KMS-11 (cell line): ENCODE data around the gene RIMS1.

Source experiments
- H2AFZ ChIP-seq: fragments of 200-600 bp; sonication (generic); 2 replicates; pipeline ENCODE4 v1.6.1; 2016; ENCODE audit warnings: antibody characterized with exemption, mixed run types, low read depth
- H3K27ac ChIP-seq: fragments of 200-600 bp; sonication (generic); 2 replicates; pipeline ENCODE4 v1.6.1; 2016; ENCODE audit warnings: mild to moderate bottlenecking, mixed run types
- H3K27me3 ChIP-seq: fragments of 200-600 bp; sonication (generic); 2 replicates; pipeline ENCODE4 v1.6.1; 2017; ENCODE audit warnings: mild to moderate bottlenecking, low read depth, mixed run types, moderate library complexity; ENCODE audit not compliant: insufficient read depth
- H3K36me3 ChIP-seq: fragments of 200-600 bp; sonication (generic); 2 replicates; pipeline ENCODE4 v1.6.1; 2017; ENCODE audit warnings: mild to moderate bottlenecking, mixed run types; ENCODE audit not compliant: insufficient read depth
- H3K4me1 ChIP-seq: fragments of 200-600 bp; sonication (generic); 2 replicates; pipeline ENCODE4 v1.6.1; 2016; ENCODE audit warnings: mild to moderate bottlenecking, low read depth, mixed run types; ENCODE audit not compliant: poor library complexity, severe bottlenecking
- H3K4me2 ChIP-seq: fragments of 200-600 bp; sonication (generic); 2 replicates; pipeline ENCODE4 v1.7.0; 2016; ENCODE audit warnings: mild to moderate bottlenecking, mixed run types
- H3K4me3 ChIP-seq: fragments of 200-600 bp; sonication (generic); IDR thresholded peaks from 2 replicates; pipeline ENCODE4 v1.6.1; 2017; ENCODE audit warnings: low read depth, low read length, mixed read lengths; ENCODE audit not compliant: insufficient read depth
- H3K79me2 ChIP-seq: fragments of 200-600 bp; sonication (generic); 2 replicates; pipeline ENCODE4 v1.6.1; 2016; ENCODE audit warnings: low read depth, mixed run types; ENCODE audit not compliant: insufficient read depth
- H3K9ac ChIP-seq: fragments of 200-600 bp; sonication (generic); 2 replicates; pipeline ENCODE4 v1.6.1; 2016; ENCODE audit warnings: mild to moderate bottlenecking, mixed run types
- H4K20me1 ChIP-seq: fragments of 200-600 bp; sonication (generic); 2 replicates; pipeline ENCODE4 v1.6.1; 2016; ENCODE audit warnings: mild to moderate bottlenecking, mixed run types; ENCODE audit not compliant: insufficient read depth
- CTCF ChIP-seq: fragments of 200-600 bp; sonication (generic); conservative IDR thresholded peaks from 2 replicates; pipeline ENCODE4 v1.6.1; 2017; ENCODE audit warnings: low read depth, mild to moderate bottlenecking, antibody characterized with exemption, low read length, moderate library complexity, mixed read lengths

RIMS1 gene

DNA sequence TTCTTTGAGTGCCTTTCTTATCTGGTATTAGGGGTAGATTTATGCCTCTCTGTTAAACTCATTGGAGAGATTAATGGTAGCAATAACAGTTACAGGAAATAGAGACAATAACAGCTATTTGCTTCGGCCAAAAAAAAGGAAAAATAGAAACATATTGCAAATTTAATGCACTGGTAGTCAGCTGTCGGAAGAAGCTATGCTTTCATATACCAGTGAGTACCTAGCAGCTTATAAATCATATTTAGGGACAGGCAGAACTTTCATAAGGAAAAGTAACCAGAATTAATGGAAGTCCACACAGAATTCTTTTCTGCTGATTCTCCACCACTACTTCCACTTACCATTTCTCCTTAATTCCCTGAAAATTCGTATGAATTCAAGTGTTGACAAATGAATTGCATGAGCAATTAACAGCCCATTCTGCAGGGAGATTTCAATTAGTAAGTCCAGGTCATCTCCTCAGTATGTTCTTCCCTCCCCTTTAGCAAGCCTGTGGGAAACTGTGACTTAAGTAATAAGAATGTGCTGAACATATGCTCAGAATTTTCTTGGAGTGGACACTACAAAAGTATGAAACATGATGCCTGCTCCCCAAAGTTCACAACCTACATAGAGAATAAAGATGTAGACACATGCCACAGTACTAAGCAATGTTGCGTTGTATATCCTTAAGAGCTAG lies 538.8 kb downstream of the RIMS1 start:
- no peak overlapping the region for H2AFZ ChIP-seq
- TF ChIP-seq CTCF = no peak
- H3K27ac ChIP-seq = no peak overlapping the region
- H3K9ac ChIP-seq = no peak overlapping the region
- H3K27me3 ChIP-seq = no peaks in the 10 kb centered on the region
- H3K36me3 ChIP-seq = no peaks in the 10 kb centered on the region
- H4K20me1 ChIP-seq = no peaks in the 10 kb centered on the region
- no peaks in the 10 kb centered on the region for H3K4me1 ChIP-seq
- no peak overlapping the region for H3K4me3 ChIP-seq
- no peak overlapping the region for H3K4me2 ChIP-seq
- no peaks in the 10 kb centered on the region for H3K79me2 ChIP-seq

GRCh38 chr6:72440611-72441010 lies 554.3 kb downstream of the RIMS1 start:
- H3K4me2 ChIP-seq = no peak overlapping the region
- no peak for TF ChIP-seq CTCF

GRCh38 chr6:72446430-72446829 lies 560.1 kb downstream of the RIMS1 start:
- no peaks in the 10 kb centered on the region for H3K36me3 ChIP-seq
- H3K9ac ChIP-seq = no peak overlapping the region
- no peaks in the 10 kb centered on the region for H4K20me1 ChIP-seq
- H3K27me3 ChIP-seq = no peaks in the 10 kb centered on the region
- H3K4me2 ChIP-seq = no peak overlapping the region
- TF ChIP-seq CTCF = no peak
- H3K27ac ChIP-seq = no peak overlapping the region
- no peak overlapping the region for H3K4me3 ChIP-seq
- no peaks in the 10 kb centered on the region for H3K4me1 ChIP-seq
- H2AFZ ChIP-seq = no peak overlapping the region
- no peaks in the 10 kb centered on the region for H3K79me2 ChIP-seq

More at GRCh38 chr6:72440611-72441010, 554.3 kb downstream of the RIMS1 start:
- H4K20me1 ChIP-seq = no peaks in the 10 kb centered on the region
- no peak overlapping the region for H3K4me3 ChIP-seq
- H3K79me2 ChIP-seq = no peaks in the 10 kb centered on the region
- H3K36me3 ChIP-seq = no peaks in the 10 kb centered on the region
- H3K4me1 ChIP-seq = no peaks in the 10 kb centered on the region
- no peak overlapping the region for H2AFZ ChIP-seq
- no peak overlapping the region for H3K27ac ChIP-seq
- H3K27me3 ChIP-seq = no peaks in the 10 kb centered on the region
- no peak overlapping the region for H3K9ac ChIP-seq
